ENCODE measurements around the gene METTL25B. TPM values are rescaled to one million over a fixed set of nuclear protein-coding genes. Genes with fewer than 3 reads are reported as not detected.

METTL25B gene
- total RNA-seq, 2 experiments from 2014 or later: 35.3 to 35.5 TPM

DNA sequence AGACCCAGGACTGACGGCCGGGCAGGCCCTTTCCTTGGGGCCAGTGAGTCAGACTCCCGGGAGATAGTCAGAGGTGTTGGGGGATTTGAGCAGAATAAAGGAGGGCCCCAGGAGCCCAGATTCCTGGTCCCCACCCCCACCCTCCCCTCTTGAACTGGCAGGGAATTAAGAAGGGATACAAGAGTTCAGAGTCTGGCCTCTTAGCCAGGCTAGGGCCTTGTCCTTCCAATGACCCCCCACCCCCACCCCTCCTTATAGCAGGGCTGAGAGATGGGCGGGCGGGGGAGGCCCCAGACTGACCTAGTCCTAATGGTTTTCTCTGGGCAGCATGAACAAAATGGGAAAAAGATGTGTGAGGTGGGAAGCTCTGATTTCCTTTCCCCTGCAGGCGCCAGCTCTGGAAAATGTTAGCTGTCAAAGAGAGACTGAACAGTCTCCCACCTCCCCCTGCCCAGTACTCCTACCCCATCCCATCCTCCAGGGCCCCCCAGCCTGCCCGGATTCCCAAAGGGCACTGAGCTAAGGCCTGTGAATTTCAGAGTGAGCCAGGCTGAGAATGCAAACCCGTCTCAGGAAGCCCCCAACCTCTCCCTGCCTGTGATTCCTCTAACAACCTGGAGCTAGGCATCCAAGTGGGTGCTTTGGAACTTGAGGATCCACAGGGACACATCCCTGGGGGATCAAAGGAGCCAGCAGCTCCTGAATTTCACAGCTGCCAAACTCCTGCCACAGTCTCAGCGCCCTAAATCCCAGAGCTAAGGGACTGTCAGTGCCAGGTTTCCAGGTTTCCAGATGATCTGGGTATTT is 17.1 kb upstream of the METTL25B start:
- H3K4me3 Mint-ChIP-seq: no peak overlapping the region
- H3K36me3 Mint-ChIP-seq (ENCODE audit: low read depth): peaks cover 2% of the 10 kb centered on the region
- intact Hi-C loops (cut with micrococcal nuclease): no loop called here
- CTCF ChIA-PET: interaction anchor here (0.6 to 7.9 kb wide), 8 partner anchors 15 to 278 kb away, joined by 3 to 69 read pairs (median 4); partner anchors contain the start of genes METTL25B and NTRK1
- peaks cover 9% of the 10 kb centered on the region for H3K4me1 Mint-ChIP-seq (ENCODE audit: low read depth)
- DNase-seq: no peak
- H3K9me3 Mint-ChIP-seq: no peaks in the 10 kb centered on the region
- peaks cover 3% of the 10 kb centered on the region for H3K27me3 Mint-ChIP-seq (ENCODE audit: low read depth)
- H3K27ac Mint-ChIP-seq: no peak overlapping the region

- Mint-ChIP-seq H3K9me3 (no peaks in the 10 kb centered on the region), H3K4me1 (ENCODE audit: low read depth) (no peaks in the 10 kb centered on the region), H3K36me3 (ENCODE audit: low read depth) (peaks cover 6% of the 10 kb centered on the region), H3K27me3 (ENCODE audit: low read depth) (no peaks in the 10 kb centered on the region), H3K4me3 (no peak overlapping the region), H3K27ac (no peak overlapping the region)
- CTCF ChIA-PET: interaction anchor here (1.6 to 7.9 kb wide), 4 partner anchors 12 to 88 kb away, joined by 5 to 69 read pairs (median 30); partner anchors contain the start of gene METTL25B
- intact Hi-C loops (cut with micrococcal nuclease): no loop called here
- DNase-seq: no peak
These were observed 15.6 kb upstream of the METTL25B start for GRCh38 chr1:156712626-156713025.

GRCh38 chr1:156714830-156715229 is 13.4 kb upstream of the METTL25B start:
- Mint-ChIP-seq H3K27ac (no peak overlapping the region), H3K9me3 (no peaks in the 10 kb centered on the region), H3K4me3 (no peak overlapping the region), H3K4me1 (ENCODE audit: low read depth) (no peaks in the 10 kb centered on the region), H3K27me3 (ENCODE audit: low read depth) (no peaks in the 10 kb centered on the region), H3K36me3 (ENCODE audit: low read depth) (peaks cover 6% of the 10 kb centered on the region)
- CTCF ChIA-PET: interaction anchor here (0.7 to 7.9 kb wide), 7 partner anchors 9 to 124 kb away, joined by 3 to 69 read pairs (median 7); partner anchors contain the start of genes CRABP2 and METTL25B
- intact Hi-C loops (cut with micrococcal nuclease): no loop called here
- no peak for DNase-seq

- peaks cover 15% of the 10 kb centered on the region for H3K36me3 Mint-ChIP-seq (ENCODE audit: low read depth)
- no peaks in the 10 kb centered on the region for H3K9me3 Mint-ChIP-seq
- H3K27ac Mint-ChIP-seq: no peak overlapping the region
- DNase-seq: no peak
- H3K27me3 Mint-ChIP-seq (ENCODE audit: low read depth): no peaks in the 10 kb centered on the region
- peaks cover 6% of the 10 kb centered on the region for H3K4me1 Mint-ChIP-seq (ENCODE audit: low read depth)
- intact Hi-C loops (cut with micrococcal nuclease): no loop called here
- CTCF ChIA-PET: interaction anchor here (1.0 to 2.3 kb wide), 2 partner anchors 11 to 28 kb away, joined by 3 to 12 read pairs; partner anchors contain the start of gene CRABP2
- H3K4me3 Mint-ChIP-seq: no peak overlapping the region
These were observed 10.9 kb upstream of the METTL25B start for GRCh38 chr1:156717351-156717750.

DNA sequence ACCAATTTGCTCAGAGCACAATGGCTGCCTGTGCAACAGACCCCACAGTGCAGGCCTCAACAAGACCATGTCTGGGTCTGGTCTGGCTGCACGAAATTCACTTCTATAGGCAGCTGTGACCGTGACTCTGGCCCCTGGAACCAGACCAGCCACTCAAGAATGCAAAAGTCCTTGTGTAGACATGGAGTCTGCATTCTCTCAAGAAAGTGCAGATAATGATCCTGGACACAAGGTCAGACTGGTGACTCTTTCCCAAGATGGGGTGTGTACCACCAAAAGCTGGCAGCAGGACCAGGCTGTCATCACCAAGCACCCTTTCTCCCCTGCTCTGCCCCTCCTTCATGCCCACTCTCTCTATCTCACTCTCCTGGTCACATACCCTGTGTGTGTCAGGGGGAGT is 7.1 kb upstream of the METTL25B start:
- Mint-ChIP-seq H3K9me3 (no peaks in the 10 kb centered on the region), H3K27me3 (ENCODE audit: low read depth) (no peaks in the 10 kb centered on the region), H3K4me3 (no peak overlapping the region), H3K27ac (peak overlapping the region; percentile 30), H3K36me3 (ENCODE audit: low read depth) (peaks cover 36% of the 10 kb centered on the region), H3K4me1 (ENCODE audit: low read depth) (peaks cover 21% of the 10 kb centered on the region)
- CTCF ChIA-PET: interaction anchor here (1.3 to 3.5 kb wide), 4 partner anchors 15 to 76 kb away, joined by 3 to 34 read pairs (median 12); partner anchors contain the start of gene CRABP2
- DNase-seq: no peak
- intact Hi-C loops (cut with micrococcal nuclease): loop anchor here (1.0 kb wide), 1 partner anchor 15 kb away; no protein-coding TSS in a partner anchor

DNA sequence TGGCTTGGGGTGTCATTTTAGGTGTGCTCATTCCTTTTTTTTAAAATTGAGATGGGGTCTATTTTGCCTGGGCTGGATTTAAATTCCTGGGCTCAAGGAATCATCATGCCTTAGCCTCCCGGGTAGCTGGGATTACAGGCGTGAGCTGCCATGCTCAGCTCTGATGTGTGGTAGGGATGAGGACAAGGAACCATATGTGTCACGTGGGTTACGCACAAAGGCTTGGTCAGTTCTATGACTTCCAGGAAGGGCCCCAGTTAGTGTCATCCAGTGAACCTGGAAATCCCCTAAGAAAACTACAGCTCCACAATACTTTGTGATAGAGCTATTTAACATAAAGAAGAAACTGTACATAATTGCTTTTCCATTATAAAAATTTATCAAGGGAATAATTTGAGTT is 6.7 kb upstream of the METTL25B start:
- Mint-ChIP-seq H3K9me3 (no peaks in the 10 kb centered on the region), H3K27me3 (ENCODE audit: low read depth) (no peaks in the 10 kb centered on the region), H3K4me3 (no peak overlapping the region), H3K36me3 (ENCODE audit: low read depth) (peaks cover 36% of the 10 kb centered on the region), H3K4me1 (ENCODE audit: low read depth) (peaks cover 21% of the 10 kb centered on the region), H3K27ac (peak overlapping the region; percentile 30)
- CTCF ChIA-PET: interaction anchor here (1.0 to 3.5 kb wide), 5 partner anchors 16 to 76 kb away, joined by 3 to 34 read pairs (median 6); partner anchors contain the start of gene CRABP2
- intact Hi-C loops (cut with micrococcal nuclease): loop anchor here (1.0 kb wide), 1 partner anchor 15 kb away; no protein-coding TSS in a partner anchor
- DNase-seq: no peak

DNA sequence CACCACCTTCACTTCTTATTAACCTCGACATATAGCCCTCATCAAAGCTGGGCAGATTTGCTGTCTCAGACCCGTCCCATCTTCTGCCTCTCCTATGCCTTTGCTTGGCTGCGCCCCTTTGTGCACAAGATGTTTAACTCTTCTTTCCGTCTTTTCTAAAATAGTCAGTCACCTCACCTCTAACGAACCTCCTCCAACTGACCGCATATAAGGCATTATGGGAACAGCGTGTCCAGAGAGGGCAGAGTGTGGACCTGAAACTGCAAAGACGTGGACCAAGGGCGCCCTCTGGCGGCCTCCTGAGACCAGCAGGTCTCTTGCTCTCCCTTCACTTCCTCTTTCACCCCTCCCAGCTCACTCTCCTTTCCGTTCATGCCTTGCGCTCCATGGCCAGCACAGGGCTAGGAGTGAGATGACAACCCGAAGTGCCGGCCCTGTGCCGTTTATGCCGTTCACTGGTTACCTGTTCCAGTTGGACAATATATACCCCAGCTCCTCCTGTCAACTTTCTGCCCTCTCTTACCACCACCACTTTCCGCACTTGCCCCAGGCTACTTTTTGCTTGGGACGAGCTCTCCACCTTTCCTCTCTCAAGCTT is 2.5 kb upstream of the METTL25B start:
- peak; percentile 87 for DNase-seq
- H3K4me3 Mint-ChIP-seq: no peak overlapping the region
- H3K4me1 Mint-ChIP-seq (ENCODE audit: low read depth): peaks cover 37% of the 10 kb centered on the region
- no peaks in the 10 kb centered on the region for H3K9me3 Mint-ChIP-seq
- H3K36me3 Mint-ChIP-seq (ENCODE audit: low read depth): peaks cover 38% of the 10 kb centered on the region
- H3K27me3 Mint-ChIP-seq (ENCODE audit: low read depth): no peaks in the 10 kb centered on the region
- CTCF ChIA-PET: interaction anchor here (0.6 to 5.8 kb wide), 63 partner anchors 8 to 389 kb away, joined by 3 to 166 read pairs (median 5); partner anchors contain the start of genes CRABP2, HDGF, INSRR and MRPL24
- H3K27ac Mint-ChIP-seq: no peak overlapping the region
- intact Hi-C loops (cut with micrococcal nuclease): loop anchor here (1.0 to 5.0 kb wide), 6 partner anchors 19 to 388 kb away; partner anchors contain the start of genes CCT3, NTRK1 and TSACC

- peak overlapping the region; percentile 98 for H3K27ac Mint-ChIP-seq
- DNase-seq: peak; percentile 79
- no peaks in the 10 kb centered on the region for H3K27me3 Mint-ChIP-seq (ENCODE audit: low read depth)
- no peaks in the 10 kb centered on the region for H3K9me3 Mint-ChIP-seq
- peaks cover 36% of the 10 kb centered on the region for H3K4me1 Mint-ChIP-seq (ENCODE audit: low read depth)
- H3K4me3 Mint-ChIP-seq: no peak overlapping the region
- intact Hi-C loops (cut with micrococcal nuclease): loop anchor here (1.0 to 5.0 kb wide), 6 partner anchors 20 to 389 kb away; partner anchors contain the start of genes CCT3, NTRK1 and TSACC
- peaks cover 33% of the 10 kb centered on the region for H3K36me3 Mint-ChIP-seq (ENCODE audit: low read depth)
- CTCF ChIA-PET: interaction anchor here (0.6 to 5.8 kb wide), 63 partner anchors 8 to 390 kb away, joined by 3 to 166 read pairs (median 5); partner anchors contain the start of genes CRABP2, HDGF, INSRR and MRPL24
These were observed 1.6 kb upstream of the METTL25B start for GRCh38 chr1:156726549-156727226.

DNA sequence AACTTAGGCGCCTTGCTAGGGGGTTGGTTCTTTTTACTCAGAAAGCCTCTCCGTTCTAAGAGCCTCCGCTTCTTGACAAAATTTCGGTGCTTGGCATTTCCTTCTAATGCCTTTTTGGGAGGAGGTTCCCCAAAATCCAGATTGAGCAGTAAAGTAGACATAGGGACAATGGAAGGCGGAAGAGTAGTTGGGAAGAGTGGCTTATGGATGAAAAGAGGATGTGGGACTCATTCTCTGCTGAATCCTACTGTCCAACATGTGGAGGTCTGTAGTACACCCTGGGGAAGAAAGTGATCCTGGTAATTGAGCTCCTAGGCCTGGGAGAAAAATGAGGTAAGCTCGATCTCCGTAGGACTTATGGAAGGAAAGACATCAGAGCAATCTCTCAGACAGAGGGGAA is 777 bp upstream of the METTL25B start:
- no peaks in the 10 kb centered on the region for H3K27me3 Mint-ChIP-seq (ENCODE audit: low read depth)
- peaks cover 32% of the 10 kb centered on the region for H3K36me3 Mint-ChIP-seq (ENCODE audit: low read depth)
- DNase-seq: no peak
- H3K4me1 Mint-ChIP-seq (ENCODE audit: low read depth): peaks cover 34% of the 10 kb centered on the region
- H3K27ac Mint-ChIP-seq: peak overlapping the region; percentile 98
- CTCF ChIA-PET: interaction anchor here (1.0 to 5.8 kb wide), 27 partner anchors 9 to 383 kb away, joined by 3 to 166 read pairs (median 13); partner anchors contain the start of genes CRABP2, HDGF, INSRR and MRPL24
- H3K9me3 Mint-ChIP-seq: no peaks in the 10 kb centered on the region
- intact Hi-C loops (cut with micrococcal nuclease): loop anchor here (5.0 kb wide), 1 partner anchor 390 kb away; the partner anchor contains the start of genes CCT3 and TSACC
- no peak overlapping the region for H3K4me3 Mint-ChIP-seq

- peak; percentile 99 for DNase-seq
- Mint-ChIP-seq H3K27me3 (ENCODE audit: low read depth) (no peaks in the 10 kb centered on the region), H3K4me3 (no peak within 1 kb of the TSS), H3K9me3 (no peaks in the 10 kb centered on the region), H3K27ac (peak within 1 kb of the TSS; percentile 98), H3K36me3 (ENCODE audit: low read depth) (peaks cover 22% of the 10 kb centered on the region), H3K4me1 (ENCODE audit: low read depth) (peaks cover 27% of the 10 kb centered on the region)
- intact Hi-C loops (cut with micrococcal nuclease): loop anchor here (1.0 to 5.0 kb wide), 6 partner anchors 12 to 392 kb away; partner anchors contain the start of genes CCT3, HDGF, MRPL24 and PRCC
- CTCF ChIA-PET: interaction anchor here (0.7 to 5.8 kb wide), 11 partner anchors 10 to 133 kb away, joined by 3 to 166 read pairs (median 7); partner anchors contain the start of genes CRABP2, HDGF, MRPL24 and NTRK1
These were observed 562 bp downstream of the METTL25B start, which contains the start of gene ISG20L2 for GRCh38 chr1:156728599-156729462. Gene ISG20L2 (minus strand): TSS chr1:156728766. CDS start chr1:156727652, 1,114 bp downstream.

All from activated naive CD4-positive, alpha-beta T cell treated with anti-CD3 and anti-CD28 coated beads for 36 hours (primary cell).